Stimulated activated CD8-positive, alpha-beta memory T cell treated with anti-CD3 and anti-CD28 coated beads, Interleukin-15, amount 100 ng/mL, for 48 hours (primary cell): ENCODE results near the gene MYH8.

ENCODE experiments used
- DNase-seq, 2 donors: peaks; one replicate each; pipeline ENCODE4 v3.0.0-alpha.2; 2020; ENCODE audit warnings: low read depth in 2 of 2

MYH8 gene

GRCh38 chr17:10380631-10381408 is 40.9 kb downstream of the MYH8 start:
- DNase-seq, result no peak

DNA sequence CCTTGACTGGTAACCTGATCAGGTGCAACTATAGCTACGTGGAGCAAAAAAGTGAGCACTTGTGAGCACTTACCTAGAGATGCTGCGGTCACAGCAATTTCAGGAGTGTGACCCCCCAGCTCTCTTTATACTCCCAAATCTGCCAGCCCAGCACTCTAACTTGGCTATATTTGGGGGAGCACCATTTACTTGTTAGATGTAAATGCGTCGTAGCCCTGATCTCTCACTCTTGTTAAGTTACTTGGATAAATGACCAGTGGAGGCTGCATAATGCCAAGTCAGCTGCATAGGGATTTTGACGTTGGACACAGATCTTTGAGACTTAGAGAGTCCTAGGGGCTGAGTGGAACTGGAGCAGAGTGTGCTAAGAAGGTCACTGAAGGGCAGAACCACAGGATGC is 48.8 kb downstream of the MYH8 start, which contains the start of gene MYH13:
Gene MYH13 (minus strand): TSS at position 101 of the 400 bp plus-strand sequence. CDS start 8,476 bp downstream, outside the sequence.
- no peak for DNase-seq

- no peak for DNase-seq
Observed at GRCh38 chr17:10370016-10370608, 51.6 kb downstream of the MYH8 start.

DNA sequence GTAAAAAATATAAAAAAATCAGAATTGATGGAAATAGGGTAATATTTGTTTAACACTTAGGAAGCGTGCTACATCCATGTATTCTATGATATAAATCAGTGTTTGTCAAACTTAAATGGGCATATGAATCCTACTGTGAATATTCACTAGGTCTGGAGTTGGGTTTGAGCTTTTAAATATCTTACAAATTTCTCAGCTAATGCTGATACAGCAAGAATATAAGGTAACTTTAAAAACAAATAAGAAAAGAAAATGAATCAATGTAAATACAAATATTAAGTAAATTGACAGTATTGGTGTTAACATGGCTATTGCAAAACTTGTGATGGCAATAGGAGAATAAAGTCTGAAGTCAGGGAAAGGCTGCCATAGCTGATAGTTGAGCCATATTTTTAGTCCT is 52.5 kb downstream of the MYH8 start:
- DNase-seq, result no peak

GRCh38 chr17:10368561-10368960 is 53.2 kb downstream of the MYH8 start:
- DNase-seq, result no peak

DNA sequence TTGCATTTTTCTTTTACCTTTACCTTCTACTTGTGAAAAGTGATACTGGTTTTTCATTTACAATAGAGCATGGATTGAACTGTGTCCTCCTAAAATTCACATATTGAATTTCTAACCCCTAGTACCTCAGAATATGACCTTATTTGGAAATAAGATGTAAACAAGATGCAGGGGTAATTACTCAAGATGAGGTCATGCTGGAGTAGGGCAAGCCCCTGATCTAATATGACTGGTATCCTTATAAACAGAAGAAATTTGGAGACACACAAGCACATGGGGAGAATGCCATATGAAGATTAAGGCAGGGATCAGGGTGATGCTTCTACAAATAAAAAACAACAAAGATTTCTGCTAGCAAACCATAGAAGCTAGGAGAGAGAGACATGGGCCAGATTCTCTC is 61.2 kb downstream of the MYH8 start:
- DNase-seq, result no peak

DNA sequence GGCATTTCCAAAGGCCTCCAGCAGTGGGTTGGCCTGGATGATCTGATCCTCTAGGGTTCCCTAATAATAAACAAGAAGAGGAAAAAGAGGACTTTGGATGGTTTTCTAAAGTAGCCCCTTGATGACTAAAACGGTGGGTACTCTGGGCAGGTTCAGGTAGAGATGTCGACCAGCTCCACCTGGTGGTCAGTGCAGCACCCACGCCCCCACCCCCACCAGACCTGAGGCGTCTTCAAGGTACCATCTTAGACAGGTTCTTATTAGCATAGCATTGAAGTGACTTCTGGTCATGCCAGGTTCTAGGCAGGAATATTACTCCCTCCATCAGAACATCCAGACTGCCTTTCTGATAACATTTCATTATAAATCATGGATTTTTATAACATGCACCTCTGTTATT is 64.0 kb downstream of the MYH8 start:
- DNase-seq, result peak; percentile 3 to 4

DNA sequence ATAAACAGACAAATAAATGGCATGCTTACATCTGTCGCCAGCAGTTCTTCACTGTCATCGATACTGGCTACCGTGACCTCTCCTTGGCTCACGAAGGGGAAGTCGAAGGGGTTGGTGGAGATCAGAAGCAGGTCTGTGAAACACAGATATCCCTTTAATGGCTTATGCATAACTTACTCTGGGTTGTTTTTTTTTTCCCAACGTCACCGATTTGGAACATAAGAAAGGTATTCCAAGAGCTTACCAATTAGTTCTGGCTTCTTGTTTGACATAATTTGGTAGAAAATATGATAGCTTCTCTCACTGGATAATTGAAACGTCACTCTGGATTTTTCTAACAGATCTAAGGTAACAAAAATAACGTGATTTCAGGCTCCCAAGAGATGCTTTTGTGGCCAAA is 67.1 kb downstream of the MYH8 start:
- DNase-seq, result no peak

DNA sequence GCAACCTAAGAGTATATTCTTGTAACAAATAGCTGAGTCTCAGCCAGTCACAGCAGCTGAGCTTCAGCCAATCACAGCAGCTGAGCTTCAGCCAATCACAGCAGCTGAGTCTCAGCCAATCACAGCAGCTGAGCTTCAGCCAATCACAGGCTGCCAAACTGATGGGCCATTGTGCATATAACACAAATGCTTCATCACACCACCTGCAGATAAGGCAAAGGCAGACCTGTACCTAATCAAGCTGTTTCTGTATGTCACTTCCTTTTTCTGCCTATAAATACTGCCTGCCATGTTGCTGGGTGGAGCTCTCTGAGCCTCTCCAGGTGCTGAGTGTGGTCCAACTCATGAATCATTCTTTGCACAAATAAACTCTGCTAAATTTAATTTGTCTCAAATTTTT is 68.9 kb downstream of the MYH8 start:
- DNase-seq, result no peak

- no peak for DNase-seq
Observed at GRCh38 chr17:10349403-10349802, 72.3 kb downstream of the MYH8 start.

GRCh38 chr17:10344816-10345215 is 76.9 kb downstream of the MYH8 start:
- DNase-seq, result no peak
